ENCODE measurements around the gene GJA5. TPM values are rescaled to one million over a fixed set of nuclear protein-coding genes. Genes with fewer than 3 reads are reported as not detected.

The GJA5 gene
- total RNA-seq (2021) (2.8 and 8.7 TPM in 2 replicates), Bru-seq, nascent RNA (percentile 33 among the genes with signal in this experiment), BruChase-seq, experiment 1, labeled RNA remaining after a 2-hour chase (percentile 35 among the genes with signal in this experiment), BruChase-seq, experiment 2, labeled RNA remaining after a 6-hour chase (percentile 60 among the genes with signal in this experiment)
- long read RNA-seq, transcript GJA5-202 (2 exons, 3,181 nt) = major isoform, 19 of 20 reads
- long read RNA-seq, partial matches to known transcripts = 0 of 20 reads
- long read RNA-seq, other reads (novel, unspliced or antisense) = 1 of 20 reads

DNA sequence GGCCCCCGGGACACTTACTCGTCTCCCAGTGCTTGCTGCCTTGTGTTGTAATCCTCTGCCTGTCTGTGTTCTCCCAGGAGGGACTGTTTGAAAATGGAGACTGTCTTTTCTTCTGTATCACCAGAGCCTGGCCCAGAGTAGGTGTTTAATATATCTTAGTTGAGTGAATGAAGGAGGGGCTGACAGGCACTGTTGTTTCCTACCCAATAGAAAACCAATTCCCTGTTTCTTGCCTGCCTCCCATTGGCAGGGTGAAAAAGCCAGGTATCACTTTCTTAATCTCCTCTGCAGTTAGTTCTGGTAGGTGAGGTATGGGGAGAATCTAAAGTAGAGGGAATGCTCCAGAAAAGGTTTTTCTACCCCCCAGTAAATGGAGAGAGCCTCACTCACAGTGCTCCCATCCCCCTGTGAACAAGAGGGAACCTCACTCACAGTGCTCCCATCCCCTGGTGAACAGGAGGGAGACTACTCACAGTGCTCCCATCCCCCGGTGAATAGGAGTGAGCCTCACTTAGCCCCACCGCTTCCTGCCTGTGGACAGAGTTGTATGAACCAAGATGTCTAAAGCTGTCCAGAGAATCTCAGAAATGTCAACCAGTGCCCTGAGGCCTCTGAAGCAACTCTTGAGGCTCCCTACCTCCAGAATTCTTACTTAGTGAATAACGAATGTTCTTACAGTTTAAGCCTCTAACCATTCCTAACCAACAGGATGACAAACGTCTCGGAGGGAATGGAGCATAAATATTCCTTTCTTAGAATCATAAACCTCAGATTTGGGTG is at the start of gene GJA5:
Gene GJA5, minus strand, starts transcription at position 122 of the 780 bp plus-strand sequence. CDS start 1,364 bp downstream, outside the sequence.
- Histone ChIP-seq H3F3A (ENCODE audit: insufficient read depth, low read depth) (peaks cover 70% of the 10 kb centered on the region), H3K36me3 (ENCODE audit: low read depth) (no peaks in the 10 kb centered on the region), H3K4me1 (replicated peaks; ENCODE audit: insufficient read depth) (peaks cover 82% of the 10 kb centered on the region), H4K20me1 (ENCODE audit: insufficient read depth) (no peaks in the 10 kb centered on the region), H3K4me2 (peak within 1 kb of the TSS; percentile 67), H3K4me3 (peak within 1 kb of the TSS; percentile 30; the same call in 1 of the 2 replicates), H2AFZ (no peak within 1 kb of the TSS), H3K9me2 (ENCODE audit: insufficient read depth) (no peaks in the 10 kb centered on the region), H3K27ac (peak within 1 kb of the TSS; percentile 79), H3K27me3 (ENCODE audit: insufficient read depth, low read depth) (no peaks in the 10 kb centered on the region), H3K79me2 (ENCODE audit: low read depth) (peaks cover 11% of the 10 kb centered on the region; the same call in 1 of the 2 replicates), H3K9me3 (ENCODE audit: insufficient read depth, low read depth) (no peaks in the 10 kb centered on the region)
- intact Hi-C loops (cut with micrococcal nuclease; ENCODE audit: unreplicated experiment) = no loop called here
- DNase-seq = peak; percentile 44 to 93
- TSS peak; percentile 30 for BruUV-seq (replicated peaks)
- CTCF ChIA-PET = no interaction called here
- POLR2A ChIA-PET (ENCODE audit: unreplicated experiment) = no interaction called here
- no peak for TF ChIP-seq EZH2 (IDR thresholded peaks at IDR 0.05; ENCODE audit: low read depth)
- TF ChIP-seq CTCF (conservative IDR thresholded peaks at IDR 0.05) = no peak

- POLR2A ChIA-PET (ENCODE audit: unreplicated experiment) = no interaction called here
- CTCF ChIA-PET = no interaction called here
- intact Hi-C loops (cut with micrococcal nuclease; ENCODE audit: unreplicated experiment) = no loop called here
- TF ChIP-seq EZH2 (IDR thresholded peaks at IDR 0.05; ENCODE audit: low read depth) (no peak), CTCF (conservative IDR thresholded peaks at IDR 0.05) (no peak)
- H3K27me3 ChIP-seq (ENCODE audit: insufficient read depth, low read depth) = no peaks in the 10 kb centered on the region
- peaks cover 14% of the 10 kb centered on the region for H3K4me1 ChIP-seq (replicated peaks; ENCODE audit: insufficient read depth)
- H3K27ac ChIP-seq = no peak overlapping the region
- H3K36me3 ChIP-seq (ENCODE audit: low read depth) = no peaks in the 10 kb centered on the region
- DNase-seq = no peak
- no peaks in the 10 kb centered on the region; the same call in 1 of the 2 replicates for H3K9me3 ChIP-seq (ENCODE audit: insufficient read depth, low read depth)
- no peak overlapping the region for H3K4me2 ChIP-seq
- H2AFZ ChIP-seq = no peak overlapping the region
- H3K79me2 ChIP-seq (ENCODE audit: low read depth) = no peaks in the 10 kb centered on the region
- H4K20me1 ChIP-seq (ENCODE audit: insufficient read depth) = no peaks in the 10 kb centered on the region
- no peaks in the 10 kb centered on the region for H3F3A ChIP-seq (ENCODE audit: insufficient read depth, low read depth)
- BruUV-seq (replicated peaks) = no TSS peak
- no peaks in the 10 kb centered on the region for H3K9me2 ChIP-seq (ENCODE audit: insufficient read depth)
- H3K4me3 ChIP-seq = no peak overlapping the region
These were observed 48.8 kb upstream of the GJA5 start for GRCh38 chr1:147809236-147809635.

DNA sequence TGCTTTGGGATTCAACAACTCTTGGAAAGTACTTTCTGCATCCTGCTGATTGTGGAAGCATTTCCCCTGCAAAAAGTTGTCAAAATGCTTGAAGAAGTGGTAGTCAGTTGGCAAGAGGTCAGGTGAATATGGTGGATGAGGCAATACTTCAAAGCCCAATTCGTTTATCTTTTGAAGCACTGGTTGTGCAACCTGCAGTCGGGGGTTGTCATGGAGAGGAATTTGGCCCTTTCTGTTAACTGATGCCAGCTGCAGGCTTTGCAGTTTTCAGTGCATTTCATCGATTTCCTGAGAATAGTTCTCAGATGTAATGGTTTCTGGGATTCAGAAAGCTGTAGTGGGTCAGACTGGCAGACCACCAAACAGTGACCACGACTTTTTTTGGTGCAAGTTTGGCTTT is 47.6 kb upstream of the GJA5 start:
- Histone ChIP-seq H3K79me2 (ENCODE audit: low read depth) (no peaks in the 10 kb centered on the region), H3K4me3 (no peak overlapping the region), H3F3A (ENCODE audit: insufficient read depth, low read depth) (no peaks in the 10 kb centered on the region), H3K9me3 (ENCODE audit: insufficient read depth, low read depth) (no peaks in the 10 kb centered on the region; the same call in 1 of the 2 replicates), H3K4me2 (peak overlapping the region; percentile 25), H3K27ac (no peak overlapping the region), H4K20me1 (ENCODE audit: insufficient read depth) (no peaks in the 10 kb centered on the region), H2AFZ (no peak overlapping the region), H3K9me2 (ENCODE audit: insufficient read depth) (no peaks in the 10 kb centered on the region), H3K36me3 (ENCODE audit: low read depth) (no peaks in the 10 kb centered on the region), H3K4me1 (replicated peaks; ENCODE audit: insufficient read depth) (peaks cover 14% of the 10 kb centered on the region), H3K27me3 (ENCODE audit: insufficient read depth, low read depth) (no peaks in the 10 kb centered on the region)
- POLR2A ChIA-PET (ENCODE audit: unreplicated experiment) = no interaction called here
- CTCF ChIA-PET = no interaction called here
- no TSS peak for BruUV-seq (replicated peaks)
- DNase-seq = peak in 1 of 2 experiments; percentile 62
- intact Hi-C loops (cut with micrococcal nuclease; ENCODE audit: unreplicated experiment) = no loop called here
- TF ChIP-seq EZH2 (IDR thresholded peaks at IDR 0.05; ENCODE audit: low read depth) (no peak), CTCF (conservative IDR thresholded peaks at IDR 0.05) (no peak)

Data from PC-9 (cell line).